Measurements from ENCODE around the gene FHOD1.
A peak's percentile ranks its signal among the peaks of the same experiment; 100 is the strongest.

Gene FHOD1

GRCh38 chr16:67181346-67181745 is 65.9 kb downstream of the FHOD1 start:
- DNase-seq (ENCODE audit: extremely low read depth, low read depth): no peak
- TF ChIP-seq CTCF (IDR thresholded peaks at IDR 0.05; ENCODE audit: low read depth, low read length, missing control alignments): no peak
- no peak overlapping the region for H3K4me3 ChIP-seq (replicated peaks; ENCODE audit: low read depth, low read length)

GRCh38 chr16:67180166-67180565 is 67.1 kb downstream of the FHOD1 start:
- H3K4me3 ChIP-seq (replicated peaks; ENCODE audit: low read depth, low read length): no peak overlapping the region
- TF ChIP-seq CTCF (IDR thresholded peaks at IDR 0.05; ENCODE audit: low read depth, low read length, missing control alignments): no peak
- DNase-seq (ENCODE audit: extremely low read depth, low read depth): no peak

GRCh38 chr16:67179421-67180080 is 67.7 kb downstream of the FHOD1 start:
- H3K4me3 ChIP-seq (replicated peaks; ENCODE audit: low read depth, low read length): no peak overlapping the region
- DNase-seq (ENCODE audit: extremely low read depth, low read depth): no peak
- peak; percentile 20 for TF ChIP-seq CTCF (IDR thresholded peaks at IDR 0.05; ENCODE audit: low read depth, low read length, missing control alignments)
